Small intestine (tissue), 16 donors: Measurements from ENCODE around the gene SLC66A1. TPM values are rescaled to one million over a fixed set of nuclear protein-coding genes. Genes with fewer than 3 reads are reported as not detected.
"Not testable (repeated sequence)": the region's sequence is repeated elsewhere in the genome, so short reads cannot be mapped to it uniquely, and the experiment has no call there.

Experiments used
- DNase-seq, 2 donors: peaks; one replicate each; pipeline versions ENCODE4 v3.0.0 to v3.0.0-alpha.2; 2013
- FAIRE-seq: peaks from 2 replicates; lab custom pipeline; 2012; peaks lifted over from hg19 to GRCh38; lab: Jason Lieb, UNC
- H3K27ac ChIP-seq, 3 donors: one replicate each; pipeline ENCODE4 v1.5.1; 2013; ENCODE audit warnings: low read length in 2 of 3, mild to moderate bottlenecking in 2 of 3, control low read depth in 1 of 3, inconsistent platforms in 1 of 3, low read depth in 1 of 3, moderate library complexity in 1 of 3
- H3K27me3 ChIP-seq, 3 donors: one replicate each; pipeline ENCODE4 v1.6.1; 2013; ENCODE audit warnings: low read length in 3 of 3, inconsistent platforms in 1 of 3; ENCODE audit not compliant: control insufficient read depth in 3 of 3, insufficient read depth in 3 of 3
- H3K36me3 ChIP-seq, 3 donors: one replicate each; pipeline ENCODE4 v1.6.1; 2013; ENCODE audit warnings: low read length in 3 of 3, inconsistent platforms in 1 of 3, low read depth in 1 of 3, mild to moderate bottlenecking in 1 of 3, moderate library complexity in 1 of 3; ENCODE audit not compliant: control insufficient read depth in 3 of 3, insufficient read depth in 2 of 3
- H3K4me1 ChIP-seq, 3 donors: one replicate each; pipeline ENCODE4 v1.6.1; 2013; ENCODE audit warnings: low read length in 2 of 3, inconsistent platforms in 1 of 3, low read depth in 1 of 3, mild to moderate bottlenecking in 1 of 3, moderate library complexity in 1 of 3; ENCODE audit not compliant: control insufficient read depth in 3 of 3, insufficient read depth in 2 of 3
- H3K4me3 ChIP-seq, 3 donors: one replicate each; pipeline ENCODE4 v1.5.1; 2013; ENCODE audit warnings: low read length in 3 of 3, control low read depth in 1 of 3, inconsistent platforms in 1 of 3, low read depth in 1 of 3, mild to moderate bottlenecking in 1 of 3, moderate library complexity in 1 of 3
- H3K9me3 ChIP-seq, 2 donors: one replicate each; pipeline ENCODE4 v1.6.1; 2013; ENCODE audit warnings: low read depth in 1 of 2, low read length in 1 of 2; ENCODE audit not compliant: control insufficient read depth in 2 of 2, insufficient read depth in 1 of 2
- WGBS, 3 donors: extraction: QIAGEN DNeasy Blood & Tissue Kit; methylation state at CpG; one replicate each; pipeline ENCODE4 v1.1.7; 2013; 5-methylcytosine and 5-hydroxymethylcytosine counted together
- long read RNA-seq, 10 donors: transcript quantifications; one replicate each; lab custom pipeline, GENCODE V29; 2026
- polyA plus RNA-seq, 4 donors: library from polyadenylated mRNA; stranded (reverse) in 3 of 4; unstranded in 1 of 4; fragments of 200-250 nt in 3 of 4; fragments of 120-200 nt in 1 of 4; gene quantifications; one replicate each; pipeline versions ENCODE4 v1.2.1 to v1.2.3, GENCODE V29; 2013
- donor health status: healthy with polysubstance abuse.
- donor health status: control.
- donor health status: control.
- donor health status: Bipolar disorder and iron deficiency.
- donor health status: healthy.

Gene SLC66A1, protein sequence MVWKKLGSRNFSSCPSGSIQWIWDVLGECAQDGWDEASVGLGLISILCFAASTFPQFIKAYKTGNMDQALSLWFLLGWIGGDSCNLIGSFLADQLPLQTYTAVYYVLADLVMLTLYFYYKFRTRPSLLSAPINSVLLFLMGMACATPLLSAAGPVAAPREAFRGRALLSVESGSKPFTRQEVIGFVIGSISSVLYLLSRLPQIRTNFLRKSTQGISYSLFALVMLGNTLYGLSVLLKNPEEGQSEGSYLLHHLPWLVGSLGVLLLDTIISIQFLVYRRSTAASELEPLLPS
- 10 to 100 TPM; 14.6 to 46.7 (median 30.0) TPM for polyA plus RNA-seq
- long read RNA-seq, donor 1 = 0 reads
- long read RNA-seq, donor 2, partial matches to known transcripts = 26 of 60 reads
- long read RNA-seq, donor 2, other reads (novel, unspliced or antisense) = 33 of 60 reads
- long read RNA-seq, donor 3, partial matches to known transcripts = 145 of 147 reads
- long read RNA-seq, donor 3, other reads (novel, unspliced or antisense) = 0 of 147 reads
- long read RNA-seq, donor 4 = 0 reads
- long read RNA-seq, donor 5, partial matches to known transcripts = 48 of 90 reads
- long read RNA-seq, donor 5, other reads (novel, unspliced or antisense) = 42 of 90 reads
- long read RNA-seq, donor 6, partial matches to known transcripts = 139 of 139 reads
- long read RNA-seq, donor 6, other reads (novel, unspliced or antisense) = 0 of 139 reads
- long read RNA-seq, donor 7 = 0 reads
- long read RNA-seq, donor 8, partial matches to known transcripts = 5 of 10 reads
- long read RNA-seq, donor 8, other reads (novel, unspliced or antisense) = 5 of 10 reads
- long read RNA-seq, donor 9, partial matches to known transcripts = 17 of 42 reads
- long read RNA-seq, donor 9, other reads (novel, unspliced or antisense) = 25 of 42 reads
- long read RNA-seq, donor 10, partial matches to known transcripts = 153 of 153 reads
- long read RNA-seq, donor 10, other reads (novel, unspliced or antisense) = 0 of 153 reads

DNA sequence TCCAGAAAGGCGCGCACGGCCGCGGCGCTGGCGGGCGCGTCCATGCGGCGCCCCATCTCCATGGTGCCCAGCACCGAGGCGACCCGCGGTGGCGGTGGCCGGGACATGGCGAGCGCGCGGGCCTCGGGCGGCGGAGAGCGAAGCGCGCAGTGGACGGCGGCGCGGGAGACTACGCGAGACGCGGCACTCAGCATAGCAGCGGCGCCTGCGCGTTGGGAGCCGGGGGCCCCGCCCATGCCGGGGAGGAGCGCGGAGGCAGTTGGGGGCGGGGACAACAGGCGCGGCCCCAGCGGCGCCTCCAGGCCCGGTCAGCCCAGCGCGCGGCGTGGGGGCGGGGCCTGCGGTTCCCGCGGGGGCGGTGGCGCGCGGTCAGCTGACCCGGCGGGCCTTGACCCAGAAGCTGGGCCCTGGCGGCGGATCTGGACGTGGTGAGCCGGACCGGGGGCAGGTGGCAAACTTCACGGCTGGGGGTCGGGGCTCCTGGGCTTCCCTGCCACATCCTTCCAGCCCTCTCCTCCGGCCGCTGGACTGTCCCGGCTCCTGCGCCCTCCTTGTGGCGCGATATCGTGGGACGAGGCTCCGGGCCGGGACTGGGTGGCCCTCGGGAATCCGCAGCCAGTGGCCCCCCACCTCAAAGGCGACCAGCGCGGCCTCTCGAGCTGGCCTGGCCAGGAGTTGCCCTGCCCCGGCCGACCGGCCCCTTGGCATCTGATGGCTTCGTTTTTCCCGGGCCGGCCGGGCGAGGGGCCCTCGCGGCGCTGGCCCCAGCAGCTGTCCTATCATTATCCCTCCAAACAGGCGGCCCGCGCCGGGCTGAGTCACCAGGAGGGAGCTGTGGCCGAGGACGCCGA is at the start of gene SLC66A1, which contains the start of gene AKR7A2:
TSS of gene SLC66A1 (plus strand) at position 396 of the 851 bp plus-strand sequence. CDS start 5,352 bp downstream, outside the sequence.
TSS of gene AKR7A2 (minus strand) at position 214 of the 851 bp plus-strand sequence. CDS start at position 194, 20 bp downstream.
- DNase-seq = peak; percentile 93 to 97
- H3K4me1 ChIP-seq = peaks cover 0 to 51% (median 7%) of the 10 kb centered on the region in 3 donors
- H3K36me3 ChIP-seq = peaks cover 0 to 49% (median 5%) of the 10 kb centered on the region in 3 donors
- H3K27me3 ChIP-seq = no peaks in the 10 kb centered on the region
- FAIRE-seq = no peak
- H3K9me3 ChIP-seq = no peaks in the 10 kb centered on the region
- 1% methylated on average over 48 to 105 of the region's 105 CpGs for WGBS, 3 donors
- H3K4me3 ChIP-seq = peak within 1 kb of the TSS; percentile 72 to 87 (median 74)
- peak within 1 kb of the TSS; percentile 78 to 86 (median 80) for H3K27ac ChIP-seq

DNA sequence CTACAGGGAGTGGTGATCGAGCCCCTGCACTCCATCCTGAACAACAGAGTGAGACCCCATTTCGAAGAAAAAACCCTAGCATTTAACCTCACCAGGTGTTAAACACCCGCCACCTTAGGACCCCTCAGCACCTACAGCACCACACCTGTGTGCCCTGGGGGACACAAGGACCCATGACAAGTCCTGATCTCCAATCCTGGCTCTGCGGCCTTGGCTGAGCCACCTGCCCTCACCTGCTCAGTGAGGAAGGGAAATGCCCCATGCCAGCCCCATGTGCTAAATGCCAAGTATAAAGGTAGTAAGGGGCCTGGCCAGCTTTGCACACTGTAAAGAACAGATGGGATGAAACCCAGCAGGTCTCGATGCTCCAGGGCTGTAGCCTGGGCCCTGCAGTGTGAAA is 49.4 kb upstream of the SLC66A1 start:
- no peak for DNase-seq
- H3K4me3 ChIP-seq = no peak overlapping the region
- H3K27me3 ChIP-seq = no peaks in the 10 kb centered on the region
- FAIRE-seq = no peak
- no peaks in the 10 kb centered on the region for H3K4me1 ChIP-seq
- H3K9me3 ChIP-seq = no peaks in the 10 kb centered on the region
- H3K36me3 ChIP-seq = peaks cover 15 to 53% (median 23%) of the 10 kb centered on the region in 3 donors
- H3K27ac ChIP-seq = no peak overlapping the region
- 91 to 97% (median 95%) methylated on average over 5 of the region's 5 CpGs for WGBS, 3 donors

DNA sequence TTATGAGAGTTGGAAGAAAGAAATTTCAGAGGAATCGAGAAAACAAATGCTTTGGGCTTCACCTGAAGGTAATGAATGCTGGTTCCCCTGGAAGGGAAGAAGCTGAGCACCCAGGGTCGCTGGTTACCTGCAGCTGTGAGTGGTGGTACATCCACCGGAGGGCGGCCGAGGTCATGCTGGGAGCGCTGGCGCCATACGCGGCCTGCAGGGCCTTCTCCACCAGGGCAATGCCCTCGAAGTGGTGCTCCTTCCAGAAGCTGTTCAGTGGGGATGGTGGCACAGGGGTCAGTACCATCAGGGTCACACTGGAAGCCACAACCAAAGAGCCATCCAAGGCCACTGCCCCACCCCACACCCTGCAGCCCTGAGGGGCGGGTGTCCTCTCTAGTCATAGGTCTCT is 43.7 kb upstream of the SLC66A1 start:
- H3K9me3 ChIP-seq = no peaks in the 10 kb centered on the region
- peaks cover 2 to 39% (median 20%) of the 10 kb centered on the region in 3 donors for H3K36me3 ChIP-seq
- WGBS, 3 donors = 83 to 92% (median 87%) methylated on average over 11 of the region's 11 CpGs
- peaks cover 0 to 20% (median 0%) of the 10 kb centered on the region in 3 donors for H3K4me1 ChIP-seq
- H3K27me3 ChIP-seq = no peaks in the 10 kb centered on the region
- no peak overlapping the region for H3K4me3 ChIP-seq
- no peak for FAIRE-seq
- DNase-seq = no peak
- H3K27ac ChIP-seq = no peak overlapping the region

DNA sequence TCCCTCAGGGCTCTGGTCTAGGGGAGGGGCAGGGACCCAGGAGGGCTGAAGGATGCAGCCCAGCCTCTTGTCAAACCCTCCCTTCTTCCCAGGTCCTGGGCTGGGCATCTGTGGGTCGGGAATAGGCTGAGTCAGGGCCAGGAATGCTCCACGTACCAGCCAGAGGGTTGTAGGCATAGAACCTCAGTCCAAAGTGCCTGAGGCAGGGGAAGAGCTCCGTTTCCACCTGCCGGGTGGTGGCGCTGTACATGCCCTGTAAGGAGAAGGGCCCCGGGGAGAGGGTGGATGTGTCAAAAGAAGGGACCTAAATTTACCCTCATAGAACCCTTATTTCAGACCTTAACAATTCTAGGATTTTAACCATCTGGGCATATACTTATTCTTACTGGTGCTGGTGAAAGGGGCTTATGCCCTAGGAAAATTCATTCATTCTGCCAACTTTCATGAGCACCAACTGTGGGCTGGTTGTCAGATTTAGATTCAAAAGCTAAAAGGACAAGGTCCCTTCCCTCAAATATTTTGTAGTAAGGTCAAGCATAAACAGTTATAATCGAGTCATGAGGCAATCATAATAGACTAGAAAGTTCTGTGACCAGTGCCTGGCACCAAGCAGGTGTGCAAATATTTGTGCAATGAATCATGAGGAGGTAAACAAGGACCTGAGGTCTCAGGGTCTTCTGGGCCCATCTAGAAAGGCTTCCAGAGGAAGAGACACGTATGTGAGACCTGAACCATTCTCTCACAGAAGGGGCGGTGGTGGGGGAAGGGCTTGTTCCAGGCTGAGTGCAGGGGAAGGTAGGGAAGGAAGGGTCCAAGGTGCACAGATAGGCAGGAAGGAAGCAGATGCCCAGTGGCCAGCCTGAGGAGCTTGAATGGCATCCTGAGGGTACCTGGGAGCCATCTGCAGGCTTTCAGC is 42.4 kb upstream of the SLC66A1 start:
- H3K9me3 ChIP-seq, FAIRE-seq, DNase-seq, H3K4me3 ChIP-seq, H3K27me3 ChIP-seq: not testable (repeated sequence)
- Histone ChIP-seq H3K36me3 (peaks cover 2 to 39% (median 22%) of the 10 kb centered on the region in 3 donors), H3K27ac (peak overlapping the region in 1 of 3 donors; percentile 90), H3K4me1 (peaks cover 0 to 26% (median 2%) of the 10 kb centered on the region in 3 donors)
- WGBS, 3 donors = 31 to 59% (median 54%) methylated on average over 4 to 9 of the region's 9 CpGs

DNA sequence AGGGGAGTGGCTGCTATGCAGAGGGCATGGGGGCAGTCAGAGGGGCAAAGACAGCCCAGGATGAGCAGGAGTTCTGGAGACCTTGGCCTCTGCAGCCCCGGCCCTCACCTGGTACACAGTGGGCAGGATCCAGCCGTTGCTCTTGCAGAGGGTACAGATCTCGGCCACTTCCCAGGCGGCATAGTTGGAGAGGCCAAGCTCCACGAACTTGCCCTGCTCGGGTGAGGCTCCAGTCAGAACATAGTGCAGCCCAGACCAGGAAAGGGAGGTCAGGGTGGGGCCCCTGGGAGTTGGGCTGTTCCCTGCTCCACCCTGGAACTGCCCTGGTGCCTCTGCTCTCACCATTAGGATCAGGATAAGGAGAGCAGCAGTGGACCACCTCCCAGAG is 41.8 kb upstream of the SLC66A1 start:
- not testable (repeated sequence) for FAIRE-seq
- peak in 1 of 2 donors; percentile 87 for DNase-seq

DNA sequence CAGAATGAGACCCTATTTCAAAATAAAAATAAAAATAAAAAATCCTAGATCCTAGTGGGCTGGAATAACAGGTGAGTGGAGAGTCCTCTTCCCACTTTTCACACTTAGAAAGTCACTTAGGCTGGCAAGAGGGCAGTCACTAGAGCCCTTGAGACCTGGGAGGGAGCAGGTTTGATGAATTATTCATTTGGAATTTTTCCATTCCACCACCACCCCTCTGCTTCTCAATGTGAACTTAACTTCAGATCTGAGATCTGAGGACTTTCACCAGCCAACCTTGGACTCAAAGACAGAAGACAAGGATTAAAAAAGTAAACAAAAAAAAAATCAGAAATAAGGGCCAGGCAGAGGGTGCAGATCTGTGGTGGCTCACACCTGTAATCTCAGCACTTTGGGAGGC is 40.1 kb upstream of the SLC66A1 start:
- peak overlapping the region in 1 of 3 donors; percentile 76 for H3K4me3 ChIP-seq
- H3K36me3 ChIP-seq = peaks cover under 1 to 33% (median 15%) of the 10 kb centered on the region in 3 donors
- peak overlapping the region in 2 of 3 donors; percentile 49 to 98 for H3K27ac ChIP-seq
- H3K4me1 ChIP-seq = peaks cover 0 to 29% (median 2%) of the 10 kb centered on the region in 3 donors
- H3K9me3 ChIP-seq = peaks cover 0 to 3% of the 10 kb centered on the region in 2 donors
- FAIRE-seq (no peak), DNase-seq (peak; percentile 18 to 78)
- H3K27me3 ChIP-seq = peaks cover 0 to 2% (median 0%) of the 10 kb centered on the region in 3 donors

More for the DNA sequence above, 41.8 kb upstream of the SLC66A1 start:
- not testable (repeated sequence) for H3K9me3 ChIP-seq, H3K27me3 ChIP-seq
- peak overlapping the region in 1 of 3 donors; percentile 36 for H3K4me3 ChIP-seq
- 45 to 60% (median 48%) methylated on average over 4 to 6 of the region's 6 CpGs for WGBS, 3 donors
- peaks cover 2 to 39% (median 22%) of the 10 kb centered on the region in 3 donors for H3K36me3 ChIP-seq
- H3K4me1 ChIP-seq = peaks cover 0 to 29% (median 2%) of the 10 kb centered on the region in 3 donors
- H3K27ac ChIP-seq = peak overlapping the region in 2 of 3 donors; percentile 49 to 90
